ENCODE results near the gene IRF4.

The IRF4 gene

DNA sequence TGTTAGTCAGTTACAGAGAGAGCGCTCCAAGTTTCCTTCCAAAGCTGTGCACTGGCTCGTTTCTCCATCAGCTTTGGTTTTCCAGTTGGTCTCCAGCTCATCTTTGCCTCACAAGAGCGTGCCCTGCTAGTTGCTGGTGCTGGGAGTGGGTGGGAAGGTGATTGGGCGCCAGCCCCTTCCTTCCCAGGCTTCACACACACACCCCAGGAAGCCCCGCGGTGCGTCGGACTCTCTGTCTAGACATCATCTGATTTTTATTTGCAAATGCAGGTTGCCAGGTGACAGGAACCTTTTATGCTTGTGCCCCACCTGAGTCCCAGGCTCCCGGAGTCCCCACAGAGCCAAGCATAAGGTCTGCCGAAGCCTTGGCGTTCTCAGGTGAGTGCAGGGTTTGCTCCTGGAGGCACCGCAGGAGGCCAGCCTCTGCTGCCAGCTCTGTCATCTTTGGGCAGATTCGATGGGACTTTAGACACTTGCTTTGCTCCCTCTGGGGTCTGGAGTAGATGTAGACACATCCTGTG lies 7.1 kb downstream of the IRF4 start:
- DNase-seq (ENCODE audit: low read depth) = no peak

DNA sequence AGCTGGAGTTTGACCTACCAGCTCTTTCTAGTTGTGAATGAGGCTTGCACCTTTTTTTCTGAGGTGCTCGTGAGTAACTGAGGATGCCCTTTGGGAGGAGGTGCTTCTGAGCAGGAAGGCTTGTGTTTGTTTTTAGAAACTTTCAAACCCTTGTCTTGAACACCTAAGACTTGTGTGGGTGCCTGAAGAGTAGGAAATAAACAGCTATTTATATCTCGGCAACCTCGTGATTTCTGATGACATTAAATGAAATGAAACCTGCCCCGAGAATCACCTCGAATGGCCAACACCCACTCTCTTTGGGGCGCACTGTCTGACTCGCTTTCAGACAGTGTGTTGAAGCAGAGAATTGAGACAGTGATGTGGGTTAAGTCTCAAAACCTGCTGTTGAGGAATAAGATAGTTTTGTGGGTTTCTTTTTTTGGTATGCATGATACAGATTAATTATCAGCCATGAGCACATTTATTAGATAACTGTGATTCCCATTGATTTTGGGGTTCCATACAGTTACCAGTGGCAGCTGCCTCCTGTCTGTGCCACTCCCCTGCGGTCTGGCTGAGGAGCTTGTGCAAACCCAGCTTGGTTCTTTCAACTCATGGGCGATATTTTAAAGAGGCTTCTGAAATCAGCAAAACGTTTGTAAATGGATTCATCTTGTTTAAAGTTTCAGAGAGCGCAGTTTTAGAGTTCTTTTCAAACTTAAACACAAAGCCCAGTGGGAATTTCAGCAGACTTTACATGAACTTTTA lies 8.4 kb downstream of the IRF4 start:
- no peak for DNase-seq (ENCODE audit: low read depth)

DNA sequence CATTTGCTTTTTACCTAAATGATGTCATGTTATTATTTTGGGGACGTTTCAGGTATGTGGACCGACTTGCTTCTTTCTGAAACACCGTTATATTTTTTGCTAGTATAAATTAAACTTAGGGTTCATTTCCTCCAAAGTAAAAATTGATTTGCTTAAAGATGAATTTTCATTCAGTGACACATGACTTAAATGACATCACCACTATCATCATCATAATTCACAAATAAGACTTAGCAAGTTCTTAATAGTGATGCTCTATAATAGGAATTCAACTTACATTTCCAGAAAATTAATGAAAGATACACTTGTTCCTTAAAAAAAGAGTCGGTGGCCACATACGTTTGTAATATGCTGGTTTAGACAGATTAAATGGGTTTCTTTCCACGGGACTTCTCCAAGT lies 9.3 kb downstream of the IRF4 start:
- DNase-seq (ENCODE audit: low read depth) = no peak

DNA sequence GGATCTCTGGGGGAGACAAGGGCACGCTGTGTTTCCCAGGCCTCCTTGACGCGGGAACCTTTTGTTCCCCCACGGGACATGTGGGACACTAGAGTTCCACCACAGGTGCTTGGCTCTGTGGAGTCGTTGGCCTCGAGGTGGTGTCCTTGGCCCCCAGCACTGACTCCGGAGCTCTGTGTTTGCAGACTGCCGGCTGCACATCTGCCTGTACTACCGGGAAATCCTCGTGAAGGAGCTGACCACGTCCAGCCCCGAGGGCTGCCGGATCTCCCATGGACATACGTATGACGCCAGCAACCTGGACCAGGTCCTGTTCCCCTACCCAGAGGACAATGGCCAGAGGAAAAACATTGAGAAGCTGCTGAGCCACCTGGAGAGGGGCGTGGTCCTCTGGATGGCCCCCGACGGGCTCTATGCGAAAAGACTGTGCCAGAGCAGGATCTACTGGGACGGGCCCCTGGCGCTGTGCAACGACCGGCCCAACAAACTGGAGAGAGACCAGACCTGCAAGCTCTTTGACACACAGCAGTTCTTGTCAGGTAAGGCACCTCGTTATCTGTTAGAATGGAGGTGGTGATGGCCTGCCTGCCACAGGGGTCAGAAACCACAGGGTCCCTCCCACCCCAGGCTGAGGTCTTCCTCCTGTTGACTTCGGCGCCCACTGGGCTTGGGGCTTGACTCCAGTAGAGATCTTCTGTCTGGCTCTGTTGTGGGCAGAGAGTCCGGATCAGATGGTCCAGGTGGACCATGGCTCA lies 9.9 kb downstream of the IRF4 start:
- no peak for DNase-seq (ENCODE audit: low read depth)

DNA sequence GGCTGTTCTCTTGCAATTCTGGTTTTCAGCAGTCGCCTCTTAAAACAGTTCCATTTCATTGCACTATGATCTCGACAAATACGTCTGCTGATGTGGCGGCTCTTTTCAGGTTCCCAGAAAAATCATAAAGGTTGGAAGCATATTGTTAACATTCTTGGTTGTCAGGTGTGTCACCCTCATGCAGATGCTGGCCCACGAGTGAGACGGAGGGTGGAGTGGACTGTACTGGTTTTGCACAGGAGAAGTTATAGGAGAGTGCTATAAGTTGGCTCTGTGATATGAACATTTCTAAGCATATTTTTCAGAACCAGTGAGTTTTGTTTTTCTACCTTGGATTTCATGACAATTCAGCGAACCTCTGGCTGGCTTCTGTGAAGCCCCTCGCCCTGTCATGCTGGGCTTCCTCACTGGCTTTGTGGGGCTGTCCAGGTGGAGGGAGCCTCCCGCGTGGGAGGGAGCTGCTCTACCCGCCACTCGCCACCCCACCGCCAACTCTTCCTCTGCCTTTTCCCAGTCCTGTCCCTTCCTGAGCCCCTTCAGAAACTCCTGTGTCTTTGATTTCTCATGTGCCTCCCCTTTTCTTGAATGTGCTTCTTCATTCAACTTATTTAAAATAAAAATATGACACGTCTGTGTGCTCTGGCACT lies 10.6 kb downstream of the IRF4 start:
- DNase-seq (ENCODE audit: low read depth) = no peak

DNA sequence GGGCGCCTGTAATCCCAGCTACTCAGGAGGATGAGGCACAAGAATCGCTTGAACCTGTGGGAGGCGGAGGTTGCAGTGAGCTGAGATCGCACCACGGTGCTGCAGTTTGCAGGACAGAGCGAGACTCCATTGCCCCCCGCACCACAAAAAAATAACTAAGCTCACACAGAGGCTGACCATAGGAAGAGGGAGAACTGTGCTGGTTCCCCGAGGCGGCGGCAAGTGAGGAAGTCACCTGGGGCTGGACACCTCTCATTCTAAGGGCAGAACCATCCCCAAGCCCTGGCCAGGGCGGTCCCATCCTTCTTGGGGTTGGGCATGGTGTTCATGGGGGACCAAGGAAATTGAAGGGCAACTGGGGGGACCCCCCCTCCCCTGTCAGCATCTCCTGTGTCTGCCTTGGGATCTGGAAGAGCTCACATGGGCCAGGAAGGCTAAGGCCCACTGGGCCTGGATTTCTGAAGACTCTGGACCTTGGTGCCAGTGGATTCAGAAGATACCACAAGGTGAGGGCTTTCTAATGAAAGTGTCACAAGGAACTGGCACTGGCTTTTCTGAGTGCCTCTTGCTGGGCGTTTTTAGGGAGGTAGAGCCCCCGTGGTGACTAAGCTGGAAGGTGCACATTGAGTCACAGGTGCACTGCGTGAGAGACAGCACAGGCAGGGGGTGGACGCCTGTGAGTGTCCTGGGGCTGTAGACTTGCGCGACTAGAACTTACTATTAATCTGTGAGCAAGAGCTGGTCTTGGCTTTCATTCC lies 11.5 kb downstream of the IRF4 start:
- peak; percentile 63 for DNase-seq (ENCODE audit: low read depth)

DNA sequence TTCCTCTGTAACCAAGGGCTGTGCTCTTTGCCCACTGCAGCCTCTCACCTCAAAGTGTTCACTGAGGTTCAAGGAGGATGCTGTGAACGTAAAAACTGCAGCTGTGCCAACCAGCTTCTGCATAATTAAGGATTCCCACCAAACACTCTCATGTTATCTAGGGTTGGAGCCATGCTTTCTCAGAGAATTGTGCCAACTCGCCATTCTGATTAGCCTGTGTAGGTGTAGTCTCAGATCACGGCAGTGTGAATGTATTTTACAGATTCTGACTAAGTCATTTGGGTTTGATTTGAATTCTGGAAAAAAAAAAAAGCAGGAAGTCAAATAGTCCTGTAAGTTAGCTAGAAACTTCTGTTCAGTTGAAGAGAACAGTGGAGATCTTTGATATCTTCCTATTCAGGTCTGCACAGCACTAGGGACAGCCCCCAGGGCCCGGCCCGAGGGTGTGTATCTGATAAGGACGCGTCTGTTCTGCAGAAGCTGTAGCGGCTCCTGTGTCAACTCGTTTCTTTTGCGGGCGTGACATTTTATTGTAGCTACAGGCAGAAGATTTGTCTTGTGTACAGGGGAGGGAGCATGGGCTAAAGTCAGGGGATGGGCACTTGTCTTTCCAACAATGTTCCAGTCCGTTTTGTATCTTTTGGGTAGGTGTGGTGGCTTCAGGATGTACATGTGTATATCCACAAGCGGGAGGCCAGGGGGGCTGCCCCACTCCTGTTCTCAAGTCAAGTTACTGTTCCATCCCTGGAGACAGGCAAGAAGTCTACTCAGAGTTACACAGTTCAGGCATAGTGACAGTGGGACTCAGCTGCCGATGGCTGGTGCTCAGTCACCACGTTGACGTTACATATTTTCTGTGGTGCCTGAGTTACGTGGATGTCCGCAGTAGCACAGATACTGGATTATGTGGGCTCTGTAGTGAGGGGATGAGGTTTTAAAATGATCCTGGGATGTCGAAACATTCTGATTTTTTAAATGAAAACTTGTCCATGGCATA lies 12.4 kb downstream of the IRF4 start:
- DNase-seq (ENCODE audit: low read depth) = no peak

DNA sequence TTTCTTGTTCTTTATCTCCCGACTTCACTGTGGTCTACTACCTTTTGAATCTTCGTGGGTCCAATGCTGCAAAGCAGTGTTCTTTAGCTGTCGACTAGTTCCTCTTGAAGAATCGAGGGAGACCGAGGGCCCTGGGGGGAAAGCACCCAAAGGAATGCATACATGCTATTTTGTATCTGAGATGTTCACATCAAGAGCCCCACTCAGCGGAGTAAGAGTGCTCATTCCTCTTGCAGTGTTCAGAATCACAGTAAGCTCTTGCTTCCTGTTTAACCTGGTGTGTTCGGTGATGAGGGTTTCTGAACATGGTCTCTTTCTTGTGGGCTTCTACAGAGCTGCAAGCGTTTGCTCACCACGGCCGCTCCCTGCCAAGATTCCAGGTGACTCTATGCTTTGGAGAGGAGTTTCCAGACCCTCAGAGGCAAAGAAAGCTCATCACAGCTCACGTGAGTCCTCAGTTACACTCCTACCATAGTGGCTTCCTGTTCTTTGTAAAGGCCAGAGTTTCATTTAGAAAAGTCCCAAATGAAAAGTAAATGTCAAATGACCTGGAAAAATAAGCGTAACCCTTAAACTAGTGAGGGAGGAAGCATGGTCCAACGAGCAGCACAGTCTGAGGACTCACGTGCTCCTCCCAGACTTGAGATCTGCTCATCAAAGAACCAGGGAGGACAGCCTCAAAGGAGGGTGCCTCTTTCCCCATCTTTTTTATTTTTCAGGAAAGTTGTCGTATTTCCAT lies 13.3 kb downstream of the IRF4 start:
- no peak for DNase-seq (ENCODE audit: low read depth)

DNA sequence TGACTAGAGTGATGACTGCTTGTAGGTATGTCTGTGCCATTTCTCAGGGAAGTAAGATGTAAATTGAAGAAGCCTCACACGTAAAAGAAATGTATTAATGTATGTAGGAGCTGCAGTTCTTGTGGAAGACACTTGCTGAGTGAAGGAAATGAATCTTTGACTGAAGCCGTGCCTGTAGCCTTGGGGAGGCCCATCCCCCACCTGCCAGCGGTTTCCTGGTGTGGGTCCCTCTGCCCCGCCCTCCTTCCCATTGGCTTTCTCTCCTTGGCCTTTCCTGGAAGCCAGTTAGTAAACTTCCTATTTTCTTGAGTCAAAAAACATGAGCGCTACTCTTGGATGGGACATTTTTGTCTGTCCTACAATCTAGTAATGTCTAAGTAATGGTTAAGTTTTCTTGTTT lies 16.6 kb downstream of the IRF4 start:
- DNase-seq (ENCODE audit: low read depth) = no peak

DNA sequence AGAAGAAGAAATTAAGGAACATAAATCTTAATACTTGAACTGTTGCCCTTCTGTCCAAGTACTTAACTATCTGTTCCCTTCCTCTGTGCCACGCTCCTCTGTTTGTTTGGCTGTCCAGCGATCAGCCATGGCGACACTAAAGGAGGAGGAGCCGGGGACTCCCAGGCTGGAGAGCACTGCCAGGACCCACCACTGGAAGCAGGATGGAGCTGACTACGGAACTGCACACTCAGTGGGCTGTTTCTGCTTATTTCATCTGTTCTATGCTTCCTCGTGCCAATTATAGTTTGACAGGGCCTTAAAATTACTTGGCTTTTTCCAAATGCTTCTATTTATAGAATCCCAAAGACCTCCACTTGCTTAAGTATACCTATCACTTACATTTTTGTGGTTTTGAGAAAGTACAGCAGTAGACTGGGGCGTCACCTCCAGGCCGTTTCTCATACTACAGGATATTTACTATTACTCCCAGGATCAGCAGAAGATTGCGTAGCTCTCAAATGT lies 17.1 kb downstream of the IRF4 start:
- DNase-seq (ENCODE audit: low read depth) = no peak

DNA sequence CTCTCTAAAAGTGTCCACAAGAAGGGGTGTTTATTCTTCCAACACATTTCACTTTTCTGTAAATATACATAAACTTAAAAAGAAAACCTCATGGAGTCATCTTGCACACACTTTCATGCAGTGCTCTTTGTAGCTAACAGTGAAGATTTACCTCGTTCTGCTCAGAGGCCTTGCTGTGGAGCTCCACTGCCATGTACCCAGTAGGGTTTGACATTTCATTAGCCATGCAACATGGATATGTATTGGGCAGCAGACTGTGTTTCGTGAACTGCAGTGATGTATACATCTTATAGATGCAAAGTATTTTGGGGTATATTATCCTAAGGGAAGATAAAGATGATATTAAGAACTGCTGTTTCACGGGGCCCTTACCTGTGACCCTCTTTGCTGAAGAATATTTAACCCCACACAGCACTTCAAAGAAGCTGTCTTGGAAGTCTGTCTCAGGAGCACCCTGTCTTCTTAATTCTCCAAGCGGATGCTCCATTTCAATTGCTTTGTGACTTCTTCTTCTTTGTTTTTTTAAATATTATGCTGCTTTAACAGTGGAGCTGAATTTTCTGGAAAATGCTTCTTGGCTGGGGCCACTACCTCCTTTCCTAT lies 17.9 kb downstream of the IRF4 start:
- no peak for DNase-seq (ENCODE audit: low read depth)

DNA sequence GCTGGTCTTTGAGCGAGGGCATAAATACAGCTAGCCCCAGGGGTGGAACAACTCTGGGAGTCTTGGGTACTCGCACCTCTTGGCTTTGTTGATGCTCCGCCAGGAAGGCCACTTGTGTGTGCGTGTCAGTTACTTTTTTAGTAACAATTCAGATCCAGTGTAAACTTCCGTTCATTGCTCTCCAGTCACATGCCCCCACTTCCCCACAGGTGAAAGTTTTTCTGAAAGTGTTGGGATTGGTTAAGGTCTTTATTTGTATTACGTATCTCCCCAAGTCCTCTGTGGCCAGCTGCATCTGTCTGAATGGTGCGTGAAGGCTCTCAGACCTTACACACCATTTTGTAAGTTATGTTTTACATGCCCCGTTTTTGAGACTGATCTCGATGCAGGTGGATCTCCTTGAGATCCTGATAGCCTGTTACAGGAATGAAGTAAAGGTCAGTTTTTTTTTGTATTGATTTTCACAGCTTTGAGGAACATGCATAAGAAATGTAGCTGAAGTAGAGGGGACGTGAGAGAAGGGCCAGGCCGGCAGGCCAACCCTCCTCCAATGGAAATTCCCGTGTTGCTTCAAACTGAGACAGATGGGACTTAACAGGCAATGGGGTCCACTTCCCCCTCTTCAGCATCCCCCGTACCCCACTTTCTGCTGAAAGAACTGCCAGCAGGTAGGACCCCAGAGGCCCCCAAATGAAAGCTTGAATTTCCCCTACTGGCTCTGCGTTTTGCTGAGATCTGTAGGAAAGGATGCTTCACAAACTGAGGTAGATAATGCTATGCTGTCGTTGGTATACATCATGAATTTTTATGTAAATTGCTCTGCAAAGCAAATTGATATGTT lies 19.2 kb downstream of the IRF4 start:
- no peak for DNase-seq (ENCODE audit: low read depth)

DNA sequence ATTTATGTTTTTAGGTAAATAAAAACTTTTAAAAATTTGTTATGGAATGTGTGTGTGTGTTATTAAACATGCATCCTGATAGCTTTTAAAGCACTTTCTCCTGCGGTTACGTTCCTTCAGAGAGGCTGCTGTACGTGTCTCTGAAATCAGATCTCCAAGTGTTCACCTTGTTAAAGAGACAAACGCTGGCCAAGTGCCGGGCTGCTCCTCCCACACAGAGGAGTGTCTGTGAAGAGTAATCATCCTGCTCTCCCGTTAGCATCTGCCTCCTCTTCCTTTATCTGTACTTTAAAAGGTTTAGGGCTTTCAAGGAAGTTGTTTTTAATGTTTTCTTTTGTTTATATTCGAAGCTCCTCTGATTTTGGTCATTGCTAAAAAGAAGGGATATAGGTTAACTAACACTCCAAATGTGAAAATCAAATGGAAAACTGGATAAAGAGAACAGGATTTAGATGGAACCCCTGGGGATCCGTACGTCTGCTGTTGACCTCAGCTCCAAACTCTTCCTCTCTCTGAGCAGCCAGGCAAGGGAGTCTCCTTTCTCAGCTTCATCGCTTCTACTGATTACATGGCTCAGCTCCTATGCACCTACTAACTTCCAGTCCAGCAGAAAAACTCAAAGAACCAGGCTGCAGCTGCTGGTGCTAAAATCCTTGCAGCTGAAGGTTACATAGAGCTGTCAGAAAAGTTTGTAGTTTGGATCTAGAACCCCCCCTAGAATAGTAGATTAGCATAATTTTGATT lies 20.0 kb downstream of the IRF4 start:
- DNase-seq (ENCODE audit: low read depth) = no peak

DNA sequence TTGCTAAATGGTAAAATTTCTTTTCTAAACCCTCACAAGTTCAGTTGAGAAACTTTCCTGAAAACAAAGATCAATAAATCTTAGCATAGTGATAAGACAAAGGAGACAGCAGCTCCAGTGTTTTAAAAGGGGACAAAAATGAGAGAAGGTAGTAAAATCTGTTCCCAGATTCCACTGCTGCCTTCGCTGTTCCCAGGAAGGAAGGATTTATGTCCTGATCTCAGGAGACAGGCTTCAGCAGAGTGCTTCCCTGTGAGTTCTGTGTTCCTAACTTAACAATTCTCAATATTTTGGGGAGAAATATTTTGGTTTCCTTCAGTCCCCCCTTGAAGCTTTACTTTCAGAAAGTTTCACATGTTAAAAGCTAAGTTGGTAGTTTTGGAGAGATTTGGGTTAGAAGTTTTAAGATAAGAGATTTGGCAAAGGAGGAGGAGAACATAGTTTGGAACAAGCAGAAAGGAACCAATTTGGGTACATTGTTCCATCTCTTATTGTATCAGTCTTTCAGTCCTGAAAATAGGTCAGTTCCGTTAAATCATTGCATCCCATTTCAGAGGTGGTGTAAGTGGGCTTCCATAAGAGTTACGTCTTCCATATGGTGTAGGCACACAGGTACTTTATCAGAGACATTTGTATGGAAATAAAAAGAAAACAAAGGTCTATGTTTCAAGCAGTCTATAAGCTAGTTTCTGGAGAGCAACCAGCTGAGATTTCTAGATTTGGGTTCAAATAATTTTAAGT lies 20.8 kb downstream of the IRF4 start:
- DNase-seq (ENCODE audit: low read depth) = no peak

DNA sequence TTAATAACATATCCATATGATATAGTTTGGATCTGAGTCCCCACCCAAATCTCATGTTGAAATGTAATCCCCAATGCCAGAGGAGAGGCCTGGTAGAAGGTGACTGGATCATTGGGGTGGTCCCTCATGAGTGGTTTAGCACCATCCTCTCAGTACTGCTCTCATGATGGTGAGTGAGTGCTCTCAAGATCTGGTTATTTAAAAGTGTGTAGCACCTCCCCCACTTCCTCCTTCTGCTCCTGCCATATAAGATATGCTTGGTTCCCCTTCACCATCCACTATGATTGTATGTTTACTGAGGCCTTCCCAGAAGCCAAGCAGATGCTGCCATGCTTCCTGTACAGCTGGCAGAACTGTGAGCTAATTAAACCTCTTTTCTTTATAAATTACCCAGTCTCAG lies 22.9 kb downstream of the IRF4 start:
- DNase-seq (ENCODE audit: low read depth) = no peak

DNA sequence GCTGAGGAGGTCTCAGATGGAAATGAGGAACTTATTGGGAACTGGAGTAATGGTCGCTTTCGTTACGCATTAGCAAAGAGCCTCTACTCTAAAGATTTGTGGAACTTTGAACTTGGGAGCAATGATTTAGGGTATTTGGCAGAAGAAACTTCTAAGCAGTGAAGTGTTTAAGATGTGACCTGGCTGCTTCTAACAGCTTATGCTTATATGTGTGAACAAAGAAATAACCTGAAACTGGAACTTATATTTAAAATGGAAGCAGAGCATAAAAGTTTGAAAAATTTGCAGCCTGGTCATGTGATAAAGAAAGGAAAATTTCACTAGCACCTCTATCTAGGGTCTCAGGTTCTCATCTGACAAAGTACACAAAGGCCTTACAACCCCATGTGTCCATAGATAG lies 23.5 kb downstream of the IRF4 start:
- DNase-seq (ENCODE audit: low read depth) = no peak

DNA sequence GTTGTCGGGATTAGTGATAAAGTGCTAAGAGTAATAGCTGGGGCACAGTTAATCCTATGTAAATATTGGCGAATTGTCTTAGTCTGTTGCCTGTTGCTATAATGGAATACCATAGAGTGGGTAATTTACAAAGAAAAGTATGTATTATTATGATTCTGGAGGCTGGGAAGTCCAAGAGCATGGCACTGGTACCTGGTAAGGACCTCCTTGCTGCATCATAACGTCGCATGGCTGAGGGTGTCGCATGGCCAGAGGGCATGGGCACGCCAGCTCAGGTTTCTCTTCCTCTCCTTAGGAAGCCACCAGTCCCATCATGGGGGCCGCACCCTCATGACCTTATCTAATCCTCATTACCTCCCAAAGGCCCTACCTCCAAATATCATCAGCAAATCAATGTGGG lies 29.7 kb downstream of the IRF4 start:
- DNase-seq (ENCODE audit: low read depth) = no peak
